Measurements from ENCODE around the gene WNT9B. TPM values are rescaled to one million over a fixed set of nuclear protein-coding genes. Genes with fewer than 3 reads are reported as not detected.

WNT9B gene
- total and polyA plus RNA-seq, 2 experiments from 2014 or later = 0.17 TPM; not detected in 1

- TF ChIP-seq NANOG (IDR thresholded peaks at IDR 0.05; ENCODE audit: borderline replicate concordance) (no peak), CREB1 (CRISPR knock-in tag; IDR thresholded peaks at IDR 0.05; ENCODE audit: low read depth) (no peak), ZNF114 (CRISPR knock-in tag; IDR thresholded peaks at IDR 0.05) (no peak), ETS1 (IDR thresholded peaks at IDR 0.05) (no peak), ZNF462 (CRISPR knock-in tag; IDR thresholded peaks at IDR 0.05) (no peak), EZH2phosphoT487 (IDR thresholded peaks at IDR 0.05; ENCODE audit: unreplicated experiment) (no peak), STAT1 (IDR thresholded peaks at IDR 0.05; ENCODE audit: unreplicated experiment) (no peak), CTCF (conservative IDR thresholded peaks at IDR 0.05; ENCODE audit: low read depth in 2 of 2) (no peak), REST (IDR thresholded peaks at IDR 0.05; ENCODE audit: unreplicated experiment) (no peak), ZNF331 (CRISPR knock-in tag; IDR thresholded peaks at IDR 0.05; ENCODE audit: low read depth) (no peak), JUNB (IDR thresholded peaks at IDR 0.05; ENCODE audit: unreplicated experiment) (no peak), POLR2AphosphoS5 (IDR thresholded peaks at IDR 0.05; ENCODE audit: low read depth) (no peak), EZH2 (IDR thresholded peaks at IDR 0.05; ENCODE audit: low read depth, unreplicated experiment) (no peak)
- no peaks in the 10 kb centered on the region for H3K36me3 ChIP-seq (ENCODE audit: insufficient read depth)
- DNase-seq (ENCODE audit: low spot score) (no peak), ATAC-seq (no peak)
- no peaks in the 10 kb centered on the region for H3K27me3 ChIP-seq (ENCODE audit: insufficient read depth)
- H3K9me3 Mint-ChIP-seq = no peaks in the 10 kb centered on the region; the same call in 2 of the 3 replicates
- H3K27me3 Mint-ChIP-seq (ENCODE audit: insufficient read depth, low read depth, poor library complexity) = peaks cover 14% of the 10 kb centered on the region
- H3K4me3 ChIP-seq = no peak overlapping the region
- no peak overlapping the region for H3K27ac Mint-ChIP-seq
- no peaks in the 10 kb centered on the region for H3F3A ChIP-seq (replicated peaks; ENCODE audit: low read depth)
- H3K9me2 ChIP-seq (ENCODE audit: insufficient read depth) = no peaks in the 10 kb centered on the region
- no peak overlapping the region for H3K27ac ChIP-seq (ENCODE audit: low read depth)
- no peaks in the 10 kb centered on the region for H3K4me1 ChIP-seq (ENCODE audit: insufficient read depth)
- peaks cover 14% of the 10 kb centered on the region for H3K4me1 Mint-ChIP-seq
- no peak overlapping the region for H2AFZ ChIP-seq
- no peaks in the 10 kb centered on the region for H4K20me1 ChIP-seq (replicated peaks; ENCODE audit: insufficient read depth)
- H3K4me3 Mint-ChIP-seq = no peak overlapping the region
- H3K4me2 ChIP-seq = no peak overlapping the region
- H3K79me2 ChIP-seq (replicated peaks; ENCODE audit: insufficient read depth) = no peaks in the 10 kb centered on the region
- no peaks in the 10 kb centered on the region; the same call in 2 of the 3 replicates for H3K36me3 Mint-ChIP-seq (ENCODE audit: low read depth)
Measured at GRCh38 chr17:46910179-46910927, 59.0 kb downstream of the WNT9B start.

Measured in GM23338 (cell line).